ENCODE results near the gene CYP4V2.

The CYP4V2 gene

GRCh38 chr4:186189656-186190055, 1.7 kb upstream of the CYP4V2 start:
- no peak for DNase-seq

GRCh38 chr4:186190581-186191199, 677 bp upstream of the CYP4V2 start:
- peak; percentile 68 for DNase-seq

GRCh38 chr4:186192066-186192612, 772 bp downstream of the CYP4V2 start:
- DNase-seq: peak; percentile 44

- DNase-seq: no peak
Measured at GRCh38 chr4:186193851-186194250, 2.5 kb downstream of the CYP4V2 start.

- DNase-seq: no peak
Measured at GRCh38 chr4:186196063-186196462, 4.7 kb downstream of the CYP4V2 start.

GRCh38 chr4:186200516-186200915, 9.1 kb downstream of the CYP4V2 start:
- no peak for DNase-seq

GRCh38 chr4:186201010-186201409, 9.6 kb downstream of the CYP4V2 start:
- DNase-seq: no peak

GRCh38 chr4:186201535-186202230, 10.3 kb downstream of the CYP4V2 start:
- peak; percentile 69 for DNase-seq

GRCh38 chr4:186202490-186203140, 11.2 kb downstream of the CYP4V2 start:
- DNase-seq: no peak

- DNase-seq: peak; percentile 15
Measured at GRCh38 chr4:186203406-186203805, 12.0 kb downstream of the CYP4V2 start.

GRCh38 chr4:186204103-186204559, 12.8 kb downstream of the CYP4V2 start:
- DNase-seq: peak; percentile 71

- no peak for DNase-seq
Measured at GRCh38 chr4:186204686-186205085, 13.3 kb downstream of the CYP4V2 start.

GRCh38 chr4:186205156-186205555, 13.8 kb downstream of the CYP4V2 start:
- DNase-seq: no peak

GRCh38 chr4:186216465-186217024, 25.2 kb downstream of the CYP4V2 start:
- DNase-seq: no peak

GRCh38 chr4:186217733-186218293, 26.4 kb downstream of the CYP4V2 start:
- no peak for DNase-seq

GRCh38 chr4:186221624-186222023, 30.3 kb downstream of the CYP4V2 start:
- DNase-seq: no peak

- no peak for DNase-seq
Measured at GRCh38 chr4:186225848-186226247, 34.5 kb downstream of the CYP4V2 start.

GRCh38 chr4:186226521-186227189, 35.3 kb downstream of the CYP4V2 start:
- no peak for DNase-seq

- no peak for DNase-seq
Measured at GRCh38 chr4:186227221-186227620, 35.9 kb downstream of the CYP4V2 start, which contains the start of gene KLKB1. KLKB1 (plus strand) TSS chr4:186227507; CDS start chr4:186228196, 689 bp downstream.

- no peak for DNase-seq
Measured at GRCh38 chr4:186227744-186228513, 36.6 kb downstream of the CYP4V2 start.

- no peak for DNase-seq
Measured at GRCh38 chr4:186228514-186228894, 37.1 kb downstream of the CYP4V2 start.

- no peak for DNase-seq
Measured at GRCh38 chr4:186234367-186234766, 43.0 kb downstream of the CYP4V2 start.

Data from CD4-positive, alpha-beta T cell treated with Interleukin-17A for 4 hours (primary cell).